ENCODE results near the gene CWC25.
A peak's percentile ranks its signal among the peaks of the same experiment; 100 is the strongest.
"Not testable (repeated sequence)": the region's sequence is repeated elsewhere in the genome, so short reads cannot be mapped to it uniquely, and the experiment has no call there.

Gene CWC25

GRCh38 chr17:38824899-38825761 lies at the start of gene CWC25:
Gene CWC25 (minus strand): TSS chr17:38825321. CDS start chr17:38825183, 138 bp downstream.
- DNase-seq = peak; percentile 92

- DNase-seq = no peak
Measured at GRCh38 chr17:38873640-38874380, 48.7 kb upstream of the CWC25 start.

GRCh38 chr17:38872671-38873385 lies 47.7 kb upstream of the CWC25 start:
- DNase-seq = no peak

GRCh38 chr17:38872027-38872511 lies 46.9 kb upstream of the CWC25 start:
- DNase-seq = no peak

GRCh38 chr17:38871247-38872015 lies 46.3 kb upstream of the CWC25 start:
- no peak for DNase-seq

GRCh38 chr17:38870259-38871165 lies 45.4 kb upstream of the CWC25 start:
- DNase-seq = no peak

GRCh38 chr17:38869526-38870258 lies 44.6 kb upstream of the CWC25 start, which contains the start of gene LASP1:
Gene LASP1 (plus strand): TSS chr17:38870058. CDS start chr17:38870190, 132 bp downstream.
- DNase-seq = peak; percentile 81

- DNase-seq = peak; percentile 92
Measured at GRCh38 chr17:38868817-38869525, 43.9 kb upstream of the CWC25 start.

GRCh38 chr17:38867968-38868816 lies 43.1 kb upstream of the CWC25 start:
- DNase-seq = no peak

- peak; percentile 86 for DNase-seq
Measured at GRCh38 chr17:38867179-38867967, 42.3 kb upstream of the CWC25 start.

- peak; percentile 49 for DNase-seq
Measured at GRCh38 chr17:38864636-38865398, 39.7 kb upstream of the CWC25 start.

GRCh38 chr17:38861399-38861843 lies 36.3 kb upstream of the CWC25 start:
- peak; percentile 81 for DNase-seq

GRCh38 chr17:38857271-38857670 lies 32.1 kb upstream of the CWC25 start:
- DNase-seq = no peak

- not testable (repeated sequence) for DNase-seq
Measured at GRCh38 chr17:38855101-38855714, 30.1 kb upstream of the CWC25 start.

GRCh38 chr17:38853292-38854219 lies 28.4 kb upstream of the CWC25 start, which contains the start of gene RPL23:
Gene RPL23 (minus strand): TSS chr17:38853721. CDS start chr17:38853710, 11 bp downstream.
- DNase-seq = peak; percentile 98
